H1 (cell line): ENCODE results near the gene RNF145. TPM values are rescaled to one million over a fixed set of nuclear protein-coding genes. Genes with fewer than 3 reads are reported as not detected.

Experiments
- CTCF ChIA-PET: fragments of 300-600 bp; sonication (Branson Sonifier 250); formaldehyde crosslinking; loops from one replicate; lab custom pipeline; 2021; ENCODE audit not compliant: partially characterized antibody; lab: Charles Lee
- POLR2A ChIA-PET: fragments of 300-600 bp; sonication (Branson Sonifier 250); formaldehyde crosslinking; loops from one replicate; lab custom pipeline; 2021; ENCODE audit warnings: inconsistent platforms; ENCODE audit not compliant: partially characterized antibody; lab: Charles Lee
- DNase-seq, 2 experiments: peaks; one replicate each; pipeline versions ENCODE4 v3.0.0 to v3.0.0-alpha.2; 2010 to 2022; ENCODE audit warnings: low spot score in 2 of 2, low read depth in 1 of 2, mixed read lengths in 1 of 2
- FAIRE-seq: peaks from 2 replicates; lab custom pipeline; 2011; peaks lifted over from hg19 to GRCh38; lab: Jason Lieb, UNC
- H2AFZ ChIP-seq: 2 replicates; pipeline ENCODE4 v1.8.1; 2012; ENCODE audit warnings: low read length, inconsistent platforms
- H2AK5ac ChIP-seq: 2 replicates; pipeline ENCODE4 v1.6.1; 2013; ENCODE audit warnings: low read depth, low read length
- H2BK120ac ChIP-seq: replicated peaks from 2 replicates; pipeline ENCODE3; 2013; ENCODE audit warnings: low read depth, low read length, inconsistent platforms
- H2BK12ac ChIP-seq: 2 replicates; pipeline ENCODE4 v1.6.1; 2013; ENCODE audit warnings: low read depth, low read length
- H2BK15ac ChIP-seq: 2 replicates; pipeline ENCODE4 v1.6.1; 2013; ENCODE audit warnings: low read length
- H2BK20ac ChIP-seq: 2 replicates; pipeline ENCODE4 v1.6.1; 2013; ENCODE audit warnings: low read length
- H2BK5ac ChIP-seq: 2 replicates; pipeline ENCODE4 v1.6.1; 2013; ENCODE audit warnings: low read depth, low read length
- H3K14ac ChIP-seq: 2 replicates; pipeline ENCODE4 v1.6.1; 2013; ENCODE audit warnings: inconsistent platforms; ENCODE audit not compliant: insufficient read length
- H3K18ac ChIP-seq: 2 replicates; pipeline ENCODE4 v1.6.1; 2013; ENCODE audit warnings: low read length; ENCODE audit errors: extremely low read depth
- H3K23ac ChIP-seq: 2 replicates; pipeline ENCODE4 v1.6.1; 2013; ENCODE audit warnings: inconsistent platforms; ENCODE audit not compliant: insufficient read length
- H3K23me2 ChIP-seq: 2 replicates; pipeline ENCODE4 v1.6.1; 2013; ENCODE audit warnings: low read depth, low read length
- H3K27ac ChIP-seq: 2 replicates; pipeline ENCODE4 v1.6.1; 2011; ENCODE audit warnings: low read depth, low read length, inconsistent platforms
- H3K27me3 ChIP-seq, 4 experiments: replicated peaks in 1 of 4; 1 replicate in 1 of 4; 2 replicates in 3 of 4; pipeline versions ENCODE4 v1.6.1 to v1.8.1; 2011 to 2013; ENCODE audit warnings: low read length in 3 of 4, mild to moderate bottlenecking in 3 of 4, inconsistent platforms in 2 of 4, mixed read lengths in 2 of 4, moderate library complexity in 1 of 4; ENCODE audit not compliant: control insufficient read depth in 3 of 4, insufficient read depth in 3 of 4; ENCODE audit errors: extremely low read depth in 1 of 4
- H3K36me3 ChIP-seq, 4 experiments: 2 replicates each; pipeline versions ENCODE4 v1.6.1 to v1.8.1; 2011 to 2013; ENCODE audit warnings: mild to moderate bottlenecking in 4 of 4, low read length in 3 of 4, moderate library complexity in 2 of 4, control low read depth in 1 of 4, inconsistent platforms in 1 of 4; ENCODE audit not compliant: insufficient read depth in 4 of 4, control insufficient read depth in 2 of 4
- H3K4ac ChIP-seq: replicated peaks from 2 replicates; pipeline ENCODE3; 2013; ENCODE audit warnings: low read length, low read depth, mixed read lengths, inconsistent platforms; ENCODE audit not compliant: insufficient read length
- H3K4me1 ChIP-seq, 4 experiments: replicated peaks in 1 of 4; 1 replicate in 1 of 4; 2 replicates in 3 of 4; pipeline versions ENCODE4 v1.6.1 to v1.8.1; 2011 to 2013; ENCODE audit warnings: low read length in 3 of 4, inconsistent platforms in 2 of 4, mixed read lengths in 1 of 4; ENCODE audit not compliant: insufficient read depth in 4 of 4, control insufficient read depth in 3 of 4
- H3K4me2 ChIP-seq, 2 experiments: 2 replicates each; pipeline versions ENCODE4 v1.6.1 to v1.8.1; 2011 to 2013; ENCODE audit warnings: low read depth in 2 of 2, low read length in 2 of 2, control low read depth in 1 of 2, inconsistent platforms in 1 of 2, mild to moderate bottlenecking in 1 of 2; ENCODE audit not compliant: insufficient read depth in 1 of 2
- H3K4me3 ChIP-seq, 4 experiments: fragments of 200-600, 300-600 bp in 1 of 4; sonication (generic), shearing (Covaris generic), sonication (Bioruptor Twin) in 1 of 4; 2 replicates each; pipeline versions ENCODE4 v1.5.1 to v1.8.1; 2011 to 2016; ENCODE audit warnings: low read length in 4 of 4, low read depth in 3 of 4, control low read depth in 2 of 4, inconsistent platforms in 2 of 4, mild to moderate bottlenecking in 2 of 4, mixed read lengths in 1 of 4, moderate library complexity in 1 of 4; ENCODE audit not compliant: insufficient read depth in 2 of 4; ENCODE audit errors: extremely low read depth in 1 of 4
- H3K56ac ChIP-seq: replicated peaks from 2 replicates; pipeline ENCODE3; 2013; ENCODE audit warnings: low read depth, mild to moderate bottlenecking, mixed read lengths, low read length, inconsistent platforms; ENCODE audit not compliant: insufficient read length
- H3K79me1 ChIP-seq: 2 replicates; pipeline ENCODE4 v1.6.1; 2013; ENCODE audit warnings: low read depth, low read length, control low read depth
- H3K79me2 ChIP-seq, 2 experiments: 2 replicates each; pipeline versions ENCODE4 v1.6.1 to v1.8.1; 2012 to 2013; ENCODE audit warnings: low read length in 2 of 2, mild to moderate bottlenecking in 2 of 2, inconsistent platforms in 1 of 2; ENCODE audit not compliant: insufficient read depth in 2 of 2, control insufficient read depth in 1 of 2
- H3K9ac ChIP-seq, 4 experiments: replicated peaks in 1 of 4; 1 replicate in 1 of 4; 2 replicates in 3 of 4; pipeline versions ENCODE4 v1.6.1 to v1.8.1; 2011 to 2013; ENCODE audit warnings: low read depth in 3 of 4, low read length in 3 of 4, control low read depth in 2 of 4, mild to moderate bottlenecking in 2 of 4, moderate library complexity in 2 of 4, inconsistent platforms in 1 of 4; ENCODE audit errors: extremely low read depth in 1 of 4
- H3K9me3 ChIP-seq, 2 experiments: 2 replicates each; pipeline versions ENCODE4 v1.6.1 to v1.8.1; 2012 to 2013; ENCODE audit warnings: mild to moderate bottlenecking in 2 of 2, moderate library complexity in 2 of 2, control low read depth in 1 of 2, inconsistent platforms in 1 of 2, low read depth in 1 of 2, low read length in 1 of 2, mixed read lengths in 1 of 2; ENCODE audit not compliant: insufficient read depth in 2 of 2
- H4K20me1 ChIP-seq, 2 experiments: replicated peaks in 1 of 2; 2 replicates each; pipeline versions ENCODE3 to v1.8.1; 2011 to 2013; ENCODE audit warnings: inconsistent platforms in 2 of 2, low read length in 2 of 2, mild to moderate bottlenecking in 1 of 2; ENCODE audit not compliant: insufficient read depth in 2 of 2, control insufficient read depth in 1 of 2
- H4K5ac ChIP-seq: 2 replicates; pipeline ENCODE4 v1.6.1; 2013; ENCODE audit warnings: low read length, low read depth, mixed read lengths, inconsistent platforms; ENCODE audit not compliant: insufficient read length
- H4K8ac ChIP-seq: 2 replicates; pipeline ENCODE4 v1.8.0; 2013; ENCODE audit warnings: mild to moderate bottlenecking, moderate library complexity, low read length, inconsistent platforms; ENCODE audit not compliant: insufficient read depth; ENCODE audit errors: extremely low read depth
- H4K91ac ChIP-seq: replicated peaks from 2 replicates; pipeline ENCODE3; 2013; ENCODE audit warnings: low read length, mixed read lengths, inconsistent platforms; ENCODE audit not compliant: insufficient read length
- GABPA ChIP-seq: IDR thresholded peaks from 2 replicates; pipeline ENCODE4 v1.6.1; 2011; ENCODE audit warnings: mild to moderate bottlenecking, low read length, moderate library complexity, borderline replicate concordance; ENCODE audit not compliant: insufficient read depth
- HDAC2 ChIP-seq, 2 experiments: fragments of 300-600 bp in 1 of 2; sonication (generic) in 1 of 2; IDR thresholded peaks; 2 replicates each; pipeline ENCODE4 v1.6.1; 2011 to 2012; ENCODE audit warnings: low read depth in 2 of 2, low read length in 2 of 2, mild to moderate bottlenecking in 2 of 2, moderate library complexity in 2 of 2, borderline replicate concordance in 1 of 2, inconsistent platforms in 1 of 2
- JUN ChIP-seq: IDR thresholded peaks from 2 replicates; pipeline ENCODE4 v1.6.1; 2011; ENCODE audit warnings: low read depth, mild to moderate bottlenecking, improper control_type of control experiment, low read length
- NANOG ChIP-seq: IDR thresholded peaks from 2 replicates; pipeline ENCODE4 v1.6.1; 2011; ENCODE audit warnings: low read length, low read depth, mild to moderate bottlenecking, inconsistent platforms; ENCODE audit not compliant: insufficient read depth, poor library complexity, severe bottlenecking
- POU5F1 ChIP-seq: IDR thresholded peaks from 2 replicates; pipeline ENCODE4 v1.6.1; 2011; ENCODE audit warnings: low read depth, mild to moderate bottlenecking, low read length, moderate library complexity
- RAD21 ChIP-seq, 2 experiments: IDR thresholded peaks in 1 of 2; conservative IDR thresholded peaks in 1 of 2; 2 replicates each; pipeline ENCODE4 v1.6.1; 2011; ENCODE audit warnings: low read depth in 2 of 2, low read length in 2 of 2, improper control_type of control experiment in 1 of 2, inconsistent platforms in 1 of 2, mild to moderate bottlenecking in 1 of 2, moderate library complexity in 1 of 2
- RFX5 ChIP-seq: IDR thresholded peaks from 2 replicates; pipeline ENCODE4 v1.6.1; 2011; ENCODE audit warnings: low read depth, low read length, improper control_type of control experiment, borderline replicate concordance
- SUZ12 ChIP-seq: fragments of 200-600 bp; sonication (generic); IDR thresholded peaks from 2 replicates; pipeline ENCODE4 v1.6.1; 2012; ENCODE audit warnings: mild to moderate bottlenecking, inconsistent platforms, low read length, moderate library complexity, mixed read lengths
- TBP ChIP-seq: IDR thresholded peaks from 2 replicates; pipeline ENCODE4 v1.6.1; 2011; ENCODE audit warnings: low read depth, low read length, improper control_type of control experiment
- USF2 ChIP-seq: IDR thresholded peaks from 2 replicates; pipeline ENCODE4 v1.6.1; 2011; ENCODE audit warnings: low read length, improper control_type of control experiment
- WGBS, 2 experiments: shearing (Covaris generic) in 1 of 2; methylation state at CpG; one replicate each; pipeline versions ENCODE4 v1.1.6 to v1.1.7; 2013 to 2015; ENCODE audit warnings: low lambda C conversion rate in 2 of 2, mixed read lengths in 2 of 2, inconsistent platforms in 1 of 2, low coverage in 1 of 2, missing lambda C conversion rate in 1 of 2; ENCODE audit not compliant: insufficient replicate concordance in 2 of 2, insufficient coverage in 1 of 2, insufficient read length in 1 of 2; ENCODE audit errors: extremely low coverage in 1 of 2, missing lambda C conversion rate in 1 of 2; 5-methylcytosine and 5-hydroxymethylcytosine counted together
- polyA plus RNA-seq, 7 experiments: library from polyadenylated mRNA; depleted of rRNA in 3 of 7; stranded (reverse) in 5 of 7; unstranded in 2 of 7; fragments of >200 nt in 5 of 7; fragments of 200-250 nt in 2 of 7; gene quantifications; 1 replicate in 5 of 7; 2 replicates in 1 of 7; 4 replicates in 1 of 7; pipeline versions ENCODE4 v1.2.1 to v1.2.3, GENCODE V29; 2011 to 2013; ENCODE audit warnings: missing spikeins in 2 of 7, mixed read lengths in 2 of 7
- total RNA-seq: library from RNA; stranded (reverse); fragmentation: NEBNext Ultra II Directional; extraction: Animal tissue kit (Norgen Biotek cat#: 25700); gene quantifications from 2 replicates; pipeline ENCODE4 v1.2.1, GENCODE V29; 2021

RNF145 gene
- total and polyA plus RNA-seq, 2 of the 8 experiments (the other 6 are each of a cell fraction or from before 2014, with no cell fraction given) = 34.2 to 72.5 TPM

- 83% methylated on average over 3 of the region's 3 CpGs; no CpG with 5 or more reads in 1 of the 2 experiments for WGBS, 2 experiments
- no peaks in the 10 kb centered on the region for H3K79me2 ChIP-seq
- no peak for TF ChIP-seq NANOG
- TF ChIP-seq USF2 = no peak
- TF ChIP-seq JUN = no peak
- no peak for TF ChIP-seq SUZ12
- TF ChIP-seq POU5F1 = no peak
- no peak for TF ChIP-seq RFX5
- no peak for TF ChIP-seq GABPA
- TF ChIP-seq RAD21 (IDR thresholded peaks at IDR 0.05 in 1 of 2, conservative IDR thresholded peaks at IDR 0.05 in 1 of 2; ENCODE audit: low read depth in 2 of 2, low read length in 2 of 2) = no peak
- no peak for TF ChIP-seq TBP
- no peak for TF ChIP-seq HDAC2 (IDR thresholded peaks at IDR 0.05; ENCODE audit: borderline replicate concordance in 1 of 2, low read depth in 2 of 2, low read length in 2 of 2)
Observed at GRCh38 chr5:159121061-159121460, 88.3 kb downstream of the RNF145 start.

More at GRCh38 chr5:159121061-159121460, 88.3 kb downstream of the RNF145 start:
- no peak overlapping the region for H4K5ac ChIP-seq
- no peak for FAIRE-seq
- H3K23ac ChIP-seq = no peak overlapping the region
- no peak overlapping the region for H2BK20ac ChIP-seq
- no peaks in the 10 kb centered on the region for H3K36me3 ChIP-seq
- no peaks in the 10 kb centered on the region for H3K4me1 ChIP-seq
- no peak overlapping the region for H3K27ac ChIP-seq
- H2BK120ac ChIP-seq = no peak overlapping the region
- no peak overlapping the region for H3K4me2 ChIP-seq
- H3K4me3 ChIP-seq = no peak overlapping the region
- H3K23me2 ChIP-seq = no peaks in the 10 kb centered on the region; the same call in 1 of the 2 replicates
- no peak for DNase-seq
- H3K9ac ChIP-seq = no peak overlapping the region
- H3K56ac ChIP-seq = no peak overlapping the region
- H2BK15ac ChIP-seq = no peak overlapping the region
- H4K20me1 ChIP-seq = no peaks in the 10 kb centered on the region
- no peak overlapping the region for H3K18ac ChIP-seq
- no peak overlapping the region for H3K14ac ChIP-seq
- ChIA-PET CTCF (no interaction called here), POLR2A (no interaction called here)
- no peak overlapping the region for H4K8ac ChIP-seq
- no peak overlapping the region for H4K91ac ChIP-seq
- H2BK5ac ChIP-seq = no peak overlapping the region
- no peak overlapping the region for H2BK12ac ChIP-seq
- H2AFZ ChIP-seq = no peak overlapping the region
- no peaks in the 10 kb centered on the region for H3K79me1 ChIP-seq
- H3K9me3 ChIP-seq = peaks cover 0 to 4% of the 10 kb centered on the region in 2 experiments; a peak in 1 of 4 replicates
- no peak overlapping the region for H3K4ac ChIP-seq
- H2AK5ac ChIP-seq = no peak overlapping the region
- H3K27me3 ChIP-seq = no peaks in the 10 kb centered on the region
